ENCODE results near the gene OVOL1.

Gene OVOL1

GRCh38 chr11:65793144-65793581 is 6.3 kb downstream of the OVOL1 start:
- Histone ChIP-seq H3K4me1 (ENCODE audit: control insufficient read depth, insufficient read depth, low read length, unreplicated experiment) (no peaks in the 10 kb centered on the region), H3K27ac (ENCODE audit: low read depth, low read length) (no peak overlapping the region), H3K36me3 (ENCODE audit: insufficient read depth, low read length) (no peaks in the 10 kb centered on the region), H2AFZ (ENCODE audit: low read length, unreplicated experiment) (no peak overlapping the region), H3K79me2 (ENCODE audit: control insufficient read depth, insufficient read depth, low read length, unreplicated experiment) (no peaks in the 10 kb centered on the region), H3K4me3 (ENCODE audit: low read depth, low read length) (no peak overlapping the region), H3K27me3 (ENCODE audit: insufficient read depth, low read length) (peaks cover 18% of the 10 kb centered on the region)

GRCh38 chr11:65793625-65794400 is 7.0 kb downstream of the OVOL1 start:
- Histone ChIP-seq H3K27ac (ENCODE audit: low read depth, low read length) (no peak overlapping the region), H3K36me3 (ENCODE audit: insufficient read depth, low read length) (no peaks in the 10 kb centered on the region), H2AFZ (ENCODE audit: low read length, unreplicated experiment) (no peak overlapping the region), H3K27me3 (ENCODE audit: insufficient read depth, low read length) (peaks cover 14% of the 10 kb centered on the region), H3K4me3 (ENCODE audit: low read depth, low read length) (no peak overlapping the region), H3K79me2 (ENCODE audit: control insufficient read depth, insufficient read depth, low read length, unreplicated experiment) (no peaks in the 10 kb centered on the region), H3K4me1 (ENCODE audit: control insufficient read depth, insufficient read depth, low read length, unreplicated experiment) (no peaks in the 10 kb centered on the region)

- H3K4me3 ChIP-seq (ENCODE audit: low read depth, low read length): no peak overlapping the region
- H3K27ac ChIP-seq (ENCODE audit: low read depth, low read length): no peak overlapping the region
- H3K36me3 ChIP-seq (ENCODE audit: insufficient read depth, low read length): no peaks in the 10 kb centered on the region
- no peak overlapping the region for H2AFZ ChIP-seq (ENCODE audit: low read length, unreplicated experiment)
- no peaks in the 10 kb centered on the region for H3K79me2 ChIP-seq (ENCODE audit: control insufficient read depth, insufficient read depth, low read length, unreplicated experiment)
- no peaks in the 10 kb centered on the region for H3K4me1 ChIP-seq (ENCODE audit: control insufficient read depth, insufficient read depth, low read length, unreplicated experiment)
- H3K27me3 ChIP-seq (ENCODE audit: insufficient read depth, low read length): 0 out of 2 replicates have a peak, but pooled peaks cover 5% of the 10 kb centered on the region
Measured at GRCh38 chr11:65794570-65795510, 8.0 kb downstream of the OVOL1 start.

- Histone ChIP-seq H3K79me2 (ENCODE audit: control insufficient read depth, insufficient read depth, low read length, unreplicated experiment) (no peaks in the 10 kb centered on the region), H3K27me3 (ENCODE audit: insufficient read depth, low read length) (peaks cover 9% of the 10 kb centered on the region; the same call in 1 of the 2 replicates), H3K4me1 (ENCODE audit: control insufficient read depth, insufficient read depth, low read length, unreplicated experiment) (no peaks in the 10 kb centered on the region), H3K27ac (ENCODE audit: low read depth, low read length) (no peak overlapping the region), H3K36me3 (ENCODE audit: insufficient read depth, low read length) (no peaks in the 10 kb centered on the region), H2AFZ (ENCODE audit: low read length, unreplicated experiment) (no peak overlapping the region), H3K4me3 (ENCODE audit: low read depth, low read length) (no peak overlapping the region)
Measured at GRCh38 chr11:65796726-65797601, 10.1 kb downstream of the OVOL1 start.

GRCh38 chr11:65797711-65798110 is 10.8 kb downstream of the OVOL1 start:
- Histone ChIP-seq H3K4me1 (ENCODE audit: control insufficient read depth, insufficient read depth, low read length, unreplicated experiment) (no peaks in the 10 kb centered on the region), H3K4me3 (ENCODE audit: low read depth, low read length) (no peak overlapping the region), H3K27me3 (ENCODE audit: insufficient read depth, low read length) (peaks cover 11% of the 10 kb centered on the region), H2AFZ (ENCODE audit: low read length, unreplicated experiment) (no peak overlapping the region), H3K79me2 (ENCODE audit: control insufficient read depth, insufficient read depth, low read length, unreplicated experiment) (no peaks in the 10 kb centered on the region), H3K27ac (ENCODE audit: low read depth, low read length) (no peak overlapping the region), H3K36me3 (ENCODE audit: insufficient read depth, low read length) (no peaks in the 10 kb centered on the region)

- H3K4me1 ChIP-seq (ENCODE audit: control insufficient read depth, insufficient read depth, low read length, unreplicated experiment): no peaks in the 10 kb centered on the region
- H2AFZ ChIP-seq (ENCODE audit: low read length, unreplicated experiment): no peak overlapping the region
- H3K36me3 ChIP-seq (ENCODE audit: insufficient read depth, low read length): no peaks in the 10 kb centered on the region
- H3K27ac ChIP-seq (ENCODE audit: low read depth, low read length): no peak overlapping the region
- H3K27me3 ChIP-seq (ENCODE audit: insufficient read depth, low read length): peaks cover 23% of the 10 kb centered on the region
- H3K4me3 ChIP-seq (ENCODE audit: low read depth, low read length): no peak overlapping the region
- H3K79me2 ChIP-seq (ENCODE audit: control insufficient read depth, insufficient read depth, low read length, unreplicated experiment): no peaks in the 10 kb centered on the region
Measured at GRCh38 chr11:65798882-65799281, 12.0 kb downstream of the OVOL1 start.

GRCh38 chr11:65801153-65801987 is 14.5 kb downstream of the OVOL1 start:
- Histone ChIP-seq H3K4me1 (ENCODE audit: control insufficient read depth, insufficient read depth, low read length, unreplicated experiment) (no peaks in the 10 kb centered on the region), H3K27me3 (ENCODE audit: insufficient read depth, low read length) (peaks cover 28% of the 10 kb centered on the region), H3K27ac (ENCODE audit: low read depth, low read length) (no peak overlapping the region), H3K4me3 (ENCODE audit: low read depth, low read length) (no peak overlapping the region), H3K79me2 (ENCODE audit: control insufficient read depth, insufficient read depth, low read length, unreplicated experiment) (no peaks in the 10 kb centered on the region), H3K36me3 (ENCODE audit: insufficient read depth, low read length) (no peaks in the 10 kb centered on the region), H2AFZ (ENCODE audit: low read length, unreplicated experiment) (no peak overlapping the region)

- H3K27ac ChIP-seq (ENCODE audit: low read depth, low read length): no peak overlapping the region
Measured at GRCh38 chr11:65802841-65803240, 16.0 kb downstream of the OVOL1 start.

GRCh38 chr11:65803797-65804492 is 17.1 kb downstream of the OVOL1 start:
- Histone ChIP-seq H3K27ac (ENCODE audit: low read depth, low read length) (no peak overlapping the region), H3K36me3 (ENCODE audit: insufficient read depth, low read length) (no peaks in the 10 kb centered on the region), H3K79me2 (ENCODE audit: control insufficient read depth, insufficient read depth, low read length, unreplicated experiment) (no peaks in the 10 kb centered on the region), H3K4me1 (ENCODE audit: control insufficient read depth, insufficient read depth, low read length, unreplicated experiment) (no peaks in the 10 kb centered on the region), H2AFZ (ENCODE audit: low read length, unreplicated experiment) (no peak overlapping the region), H3K27me3 (ENCODE audit: insufficient read depth, low read length) (peaks cover 22% of the 10 kb centered on the region), H3K4me3 (ENCODE audit: low read depth, low read length) (no peak overlapping the region)

More at GRCh38 chr11:65802841-65803240, 16.0 kb downstream of the OVOL1 start:
- Histone ChIP-seq H3K79me2 (ENCODE audit: control insufficient read depth, insufficient read depth, low read length, unreplicated experiment) (no peaks in the 10 kb centered on the region), H2AFZ (ENCODE audit: low read length, unreplicated experiment) (no peak overlapping the region), H3K36me3 (ENCODE audit: insufficient read depth, low read length) (no peaks in the 10 kb centered on the region), H3K4me1 (ENCODE audit: control insufficient read depth, insufficient read depth, low read length, unreplicated experiment) (no peaks in the 10 kb centered on the region), H3K27me3 (ENCODE audit: insufficient read depth, low read length) (peaks cover 28% of the 10 kb centered on the region), H3K4me3 (ENCODE audit: low read depth, low read length) (no peak overlapping the region)

Data from ACC112 (cell line).